CD4-positive, alpha-beta T cell (primary cell): ENCODE data around the gene RABGGTA. TPM values are rescaled to one million over a fixed set of nuclear protein-coding genes. Genes with fewer than 3 reads are reported as not detected.
"Not testable (repeated sequence)": the region's sequence is repeated elsewhere in the genome, so short reads cannot be mapped to it uniquely, and the experiment has no call there.

ENCODE experiments used
- ATAC-seq: fragments of 200-7000 bp; cut with Tn5 transposase; one replicate; pipeline ENCODE4 v1.10.0; 2022; ENCODE audit warnings: mild to moderate bottlenecking; ENCODE audit not compliant: poor library complexity
- CTCF ChIA-PET: fragments of 350-600 bp; sonication (Branson Sonifier 250); formaldehyde crosslinking; loops from one replicate; lab custom pipeline; 2021; ENCODE audit warnings: antibody characterized with exemption, inconsistent platforms; lab: Charles Lee
- POLR2A ChIA-PET: fragments of 350-600 bp; sonication (Branson Sonifier 250); formaldehyde crosslinking; loops from one replicate; lab custom pipeline; 2021; ENCODE audit warnings: antibody characterized with exemption, inconsistent platforms; lab: Charles Lee
- DNase-seq, 14 experiments: peaks; one replicate each; pipeline ENCODE4 v3.0.0-alpha.2; 2013 to 2020; ENCODE audit warnings: mixed read lengths in 2 of 14
- H3K27ac ChIP-seq, 2 donors: one replicate each; pipeline versions ENCODE4 v1.5.1 to v1.7.0; 2013; ENCODE audit warnings: low read length in 2 of 2, low read depth in 1 of 2, mild to moderate bottlenecking in 1 of 2
- H3K27me3 ChIP-seq, 2 experiments: 1 replicate in 1 of 2; 2 replicates in 1 of 2; pipeline versions ENCODE4 v1.6.1 to v1.7.0; 2013; ENCODE audit warnings: low read length in 2 of 2, control low read depth in 1 of 2, mild to moderate bottlenecking in 1 of 2, moderate library complexity in 1 of 2; ENCODE audit not compliant: insufficient read depth in 2 of 2, control insufficient read depth in 1 of 2
- H3K36me3 ChIP-seq: one replicate; pipeline ENCODE4 v1.6.1; 2013; ENCODE audit warnings: low read length, control low read depth; ENCODE audit not compliant: insufficient read depth
- H3K4me1 ChIP-seq: one replicate; pipeline ENCODE4 v1.6.1; 2013; ENCODE audit warnings: low read length, control low read depth; ENCODE audit not compliant: insufficient read depth
- H3K4me3 ChIP-seq: one replicate; pipeline ENCODE4 v1.5.1; 2013; ENCODE audit warnings: mild to moderate bottlenecking, low read length, moderate library complexity
- H3K9me3 ChIP-seq, 2 experiments: 1 replicate in 1 of 2; 2 replicates in 1 of 2; pipeline versions ENCODE4 v1.6.1 to v1.7.0; 2013; ENCODE audit warnings: low read length in 2 of 2, mild to moderate bottlenecking in 2 of 2, control low read depth in 1 of 2, moderate library complexity in 1 of 2; ENCODE audit not compliant: control insufficient read depth in 1 of 2, insufficient read depth in 1 of 2
- H3K27ac Mint-ChIP-seq: one replicate; pipeline ENCODE4 v1.8.0; 2020; ENCODE audit warnings: mixed read lengths
- H3K27me3 Mint-ChIP-seq: one replicate; pipeline ENCODE4 v1.8.0; 2021; ENCODE audit warnings: mixed read lengths
- H3K36me3 Mint-ChIP-seq: one replicate; pipeline ENCODE4 v1.8.0; 2021; ENCODE audit warnings: low read depth, mixed read lengths
- H3K4me1 Mint-ChIP-seq: one replicate; pipeline ENCODE4 v1.8.0; 2021; ENCODE audit warnings: low read depth, mixed read lengths
- H3K4me3 Mint-ChIP-seq: one replicate; pipeline ENCODE4 v1.8.0; 2020; ENCODE audit warnings: mild to moderate bottlenecking, mixed read lengths
- H3K9me3 Mint-ChIP-seq: one replicate; pipeline ENCODE4 v1.8.0; 2020; ENCODE audit warnings: mixed read lengths
- intact Hi-C, 2 experiments: fragments of 100-400 bp; cut with DNase I in 1 of 2; cut with micrococcal nuclease in 1 of 2; formaldehyde crosslinking; loops; one replicate each; pipeline versions ENCODE4 v1.15.1 to v1.9.0; 2023 to 2025; cut with DNase I, micrococcal nuclease
- total RNA-seq, 174 experiments: library from RNA in 2 of 174; stranded (reverse) in 2 of 174; gene quantifications; one replicate each; pipeline ENCODE4 v1.2.3 and lab custom pipeline; 2021 to 2026
- TF ChIP-seq, protein P1 (sequence below): fragments of 200-600 bp; IDR thresholded peaks from one replicate; pipeline ENCODE4 v1.8.0; 2022; ENCODE audit warnings: antibody characterized with exemption, mild to moderate bottlenecking

RABGGTA gene
- total RNA-seq, 2 experiments from 2014 or later, result 52.3 to 55.2 TPM

DNA sequence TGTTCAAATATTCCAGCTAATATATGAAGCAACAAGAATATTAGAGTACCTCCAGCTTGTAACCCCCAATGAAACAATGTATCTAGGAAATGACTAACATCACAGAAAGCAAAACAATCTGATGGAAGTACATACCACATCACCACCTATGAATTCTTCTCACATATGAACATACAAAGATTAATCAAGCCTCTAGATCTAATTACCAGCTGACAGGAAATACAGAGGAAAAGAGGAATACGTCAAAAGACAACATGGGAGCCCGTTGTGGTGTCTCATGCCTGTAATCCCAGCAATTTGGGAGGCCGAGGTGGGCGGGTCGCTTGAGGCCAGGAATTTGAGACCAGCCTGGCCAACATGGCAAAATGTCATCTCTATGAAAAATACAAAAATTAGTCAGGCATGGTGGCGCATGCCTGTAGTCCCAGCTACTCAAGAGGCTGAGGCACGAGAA is 46.8 kb downstream of the RABGGTA start:
- Mint-ChIP-seq H3K36me3 (peaks cover 28% of the 10 kb centered on the region), H3K9me3 (no peaks in the 10 kb centered on the region), H3K4me1 (peaks cover 19% of the 10 kb centered on the region), H3K27me3 (no peaks in the 10 kb centered on the region), H3K27ac (peak overlapping the region; percentile 5), H3K4me3 (no peak overlapping the region)
- TF ChIP-seq, protein P1, sequence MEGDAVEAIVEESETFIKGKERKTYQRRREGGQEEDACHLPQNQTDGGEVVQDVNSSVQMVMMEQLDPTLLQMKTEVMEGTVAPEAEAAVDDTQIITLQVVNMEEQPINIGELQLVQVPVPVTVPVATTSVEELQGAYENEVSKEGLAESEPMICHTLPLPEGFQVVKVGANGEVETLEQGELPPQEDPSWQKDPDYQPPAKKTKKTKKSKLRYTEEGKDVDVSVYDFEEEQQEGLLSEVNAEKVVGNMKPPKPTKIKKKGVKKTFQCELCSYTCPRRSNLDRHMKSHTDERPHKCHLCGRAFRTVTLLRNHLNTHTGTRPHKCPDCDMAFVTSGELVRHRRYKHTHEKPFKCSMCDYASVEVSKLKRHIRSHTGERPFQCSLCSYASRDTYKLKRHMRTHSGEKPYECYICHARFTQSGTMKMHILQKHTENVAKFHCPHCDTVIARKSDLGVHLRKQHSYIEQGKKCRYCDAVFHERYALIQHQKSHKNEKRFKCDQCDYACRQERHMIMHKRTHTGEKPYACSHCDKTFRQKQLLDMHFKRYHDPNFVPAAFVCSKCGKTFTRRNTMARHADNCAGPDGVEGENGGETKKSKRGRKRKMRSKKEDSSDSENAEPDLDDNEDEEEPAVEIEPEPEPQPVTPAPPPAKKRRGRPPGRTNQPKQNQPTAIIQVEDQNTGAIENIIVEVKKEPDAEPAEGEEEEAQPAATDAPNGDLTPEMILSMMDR, result no peak
- ChIA-PET CTCF (no interaction called here), POLR2A (interaction anchor here (1.1 to 2.0 kb wide), 3 partner anchors 11 to 29 kb away, joined by 4 to 8 read pairs (median 5); partner anchors contain the start of genes CHMP4A, TINF2 and TM9SF1)
- Histone ChIP-seq H3K4me3 (no peak overlapping the region), H3K36me3 (peaks cover 17% of the 10 kb centered on the region), H3K27me3 (no peaks in the 10 kb centered on the region), H3K9me3 (no peaks in the 10 kb centered on the region), H3K27ac (no peak overlapping the region), H3K4me1 (no peaks in the 10 kb centered on the region)
- no peak for ATAC-seq
- intact Hi-C loops, result no loop called here
- peak in 1 of 14 experiments; percentile 7 for DNase-seq

DNA sequence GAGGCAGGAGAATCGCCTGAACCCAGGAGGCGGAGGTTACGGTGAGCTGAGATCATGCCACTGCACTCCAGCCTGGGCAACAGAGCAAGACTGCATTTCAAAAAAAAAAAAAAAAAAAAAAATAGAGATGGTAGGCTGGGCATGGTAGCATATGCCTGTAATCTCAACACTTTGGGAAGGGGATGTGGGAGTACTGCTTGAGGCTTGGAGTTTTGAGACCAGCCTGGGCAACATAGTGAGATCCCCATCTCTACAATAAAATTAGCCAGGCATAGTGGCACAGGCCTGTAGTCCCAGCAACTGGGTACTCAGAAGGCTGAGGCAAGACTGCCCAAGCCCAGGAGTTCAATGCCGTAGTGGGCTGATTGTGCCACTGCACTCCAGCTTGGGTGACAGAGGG is 48.4 kb downstream of the RABGGTA start:
- H3K27ac Mint-ChIP-seq, H3K4me3 ChIP-seq, H3K4me3 Mint-ChIP-seq, H3K27me3 ChIP-seq, H3K27me3 Mint-ChIP-seq, H3K9me3 ChIP-seq, H3K27ac ChIP-seq, ATAC-seq, intact Hi-C loops, H3K9me3 Mint-ChIP-seq, H3K4me1 ChIP-seq: not testable (repeated sequence)
- ChIA-PET POLR2A (interaction anchor here (1.0 to 2.0 kb wide), 2 partner anchors 10 to 19 kb away, joined by 3 to 5 read pairs; partner anchors contain the start of genes CHMP4A and TINF2), CTCF (interaction anchor here (1.2 kb wide), 1 partner anchor 74 kb away, joined by 3 read pairs; no protein-coding TSS in a partner anchor)
- H3K36me3 ChIP-seq, result peaks cover 10% of the 10 kb centered on the region
- Mint-ChIP-seq H3K4me1 (peaks cover 14% of the 10 kb centered on the region), H3K36me3 (peaks cover 24% of the 10 kb centered on the region)
- DNase-seq, result peak in 1 of 14 experiments; percentile 2

DNA sequence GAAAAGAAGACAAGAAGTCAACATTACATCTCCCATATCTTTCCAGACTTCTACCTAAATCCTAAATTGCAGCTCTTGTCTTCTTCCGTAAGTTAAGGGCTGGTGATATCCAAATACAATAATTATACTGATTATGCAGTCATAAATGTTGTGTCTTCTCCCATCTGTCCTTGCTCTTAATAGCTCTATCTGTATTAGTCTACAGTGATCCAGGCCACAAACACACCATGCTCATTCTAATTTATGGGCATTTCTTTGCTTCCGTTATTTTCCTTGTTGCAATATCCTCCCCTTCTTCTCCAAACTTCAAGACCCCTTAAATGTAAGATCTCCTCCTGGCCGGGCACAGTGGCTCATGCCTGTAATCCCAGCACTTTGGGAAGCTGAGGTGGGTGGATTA is 51.9 kb downstream of the RABGGTA start:
- Mint-ChIP-seq H3K4me1 (peaks cover 17% of the 10 kb centered on the region), H3K36me3 (peaks cover 13% of the 10 kb centered on the region), H3K4me3 (no peak overlapping the region), H3K9me3 (no peaks in the 10 kb centered on the region), H3K27me3 (no peaks in the 10 kb centered on the region), H3K27ac (no peak overlapping the region)
- ChIA-PET CTCF (interaction anchor here (0.7 to 2.9 kb wide), 3 partner anchors 8 to 87 kb away, joined by 3 to 12 read pairs (median 5); partner anchors contain the start of gene TINF2), POLR2A (interaction anchor here (0.7 to 2.0 kb wide), 3 partner anchors 11 to 55 kb away, joined by 3 to 11 read pairs (median 5); partner anchors contain the start of gene TINF2)
- no peak overlapping the region for H3K4me3 ChIP-seq
- TF ChIP-seq, protein P1, result no peak
- H3K27me3 ChIP-seq, result no peaks in the 10 kb centered on the region
- H3K27ac ChIP-seq, result no peak overlapping the region
- no peaks in the 10 kb centered on the region for H3K9me3 ChIP-seq
- peaks cover 9% of the 10 kb centered on the region for H3K36me3 ChIP-seq
- DNase-seq (no peak), ATAC-seq (no peak)
- intact Hi-C loops, result loop anchor here in 1 of 2 experiments (5.0 kb wide), 1 partner anchor 213 kb away; no protein-coding TSS in a partner anchor
- peaks cover 17% of the 10 kb centered on the region for H3K4me1 ChIP-seq
